ENCODE results near the gene GSE1.

GSE1 gene

DNA sequence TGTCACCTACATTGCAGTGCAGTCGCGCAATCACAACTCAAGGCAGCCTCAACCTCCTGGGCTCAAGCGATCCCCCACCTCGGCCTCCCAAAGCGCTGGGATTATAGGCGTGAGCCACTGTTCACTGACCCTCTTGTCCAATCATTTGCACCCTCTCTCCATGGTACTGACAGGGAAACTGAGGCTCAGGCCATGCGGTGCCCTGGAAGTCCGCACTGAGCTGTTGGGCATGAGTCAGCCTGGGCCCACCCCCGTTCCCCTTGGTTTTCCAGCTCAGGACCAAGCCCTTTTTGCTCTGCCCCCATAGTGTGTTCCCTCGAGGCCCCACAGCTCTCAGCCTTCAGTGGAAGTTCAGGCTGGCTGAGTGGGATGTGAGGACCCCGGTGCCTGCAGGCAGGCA is 10.1 kb downstream of the GSE1 start:
- POLR2A ChIA-PET: interaction anchor here (1.2 kb wide), 1 partner anchor 8 kb away, joined by 4 read pairs; no protein-coding TSS in a partner anchor
- DNase-seq: no peak
- CTCF ChIA-PET: interaction anchor here (0.7 to 1.5 kb wide), 6 partner anchors 7 to 207 kb away, joined by 3 to 6 read pairs (median 3); no protein-coding TSS in a partner anchor
- Histone ChIP-seq H3K4me3 (ENCODE audit: control insufficient read depth in 1 of 7, extremely low read depth in 1 of 7, insufficient read depth in 4 of 7, low read depth in 2 of 7, low read length in 6 of 7) (no peak overlapping the region), H3K4me1 (ENCODE audit: control extremely low read depth in 1 of 4, control insufficient read depth in 4 of 4, insufficient read depth in 4 of 4, low read length in 3 of 4) (peaks cover 0 to 71% (median 33%) of the 10 kb centered on the region in 4 experiments), H3K27ac (ENCODE audit: insufficient read depth in 1 of 2, low read depth in 1 of 2, low read length in 2 of 2, poor library complexity in 1 of 2, severe bottlenecking in 2 of 2) (no peak overlapping the region), H3K27me3 (replicated peaks in 2 of 5; ENCODE audit: control insufficient read depth in 4 of 5, insufficient read depth in 5 of 5, low read length in 4 of 5) (no peaks in the 10 kb centered on the region), H3K36me3 (ENCODE audit: control insufficient read depth in 4 of 4, insufficient read depth in 4 of 4, low read length in 3 of 4) (peaks cover 2 to 79% (median 43%) of the 10 kb centered on the region in 4 experiments), H3K9me3 (ENCODE audit: control extremely low read depth in 1 of 5, control insufficient read depth in 4 of 5, insufficient read depth in 2 of 5, low read depth in 1 of 5, low read length in 4 of 5) (no peaks in the 10 kb centered on the region)
- 96% methylated on average over 10 of the region's 11 CpGs for WGBS (ENCODE audit: insufficient coverage)

DNA sequence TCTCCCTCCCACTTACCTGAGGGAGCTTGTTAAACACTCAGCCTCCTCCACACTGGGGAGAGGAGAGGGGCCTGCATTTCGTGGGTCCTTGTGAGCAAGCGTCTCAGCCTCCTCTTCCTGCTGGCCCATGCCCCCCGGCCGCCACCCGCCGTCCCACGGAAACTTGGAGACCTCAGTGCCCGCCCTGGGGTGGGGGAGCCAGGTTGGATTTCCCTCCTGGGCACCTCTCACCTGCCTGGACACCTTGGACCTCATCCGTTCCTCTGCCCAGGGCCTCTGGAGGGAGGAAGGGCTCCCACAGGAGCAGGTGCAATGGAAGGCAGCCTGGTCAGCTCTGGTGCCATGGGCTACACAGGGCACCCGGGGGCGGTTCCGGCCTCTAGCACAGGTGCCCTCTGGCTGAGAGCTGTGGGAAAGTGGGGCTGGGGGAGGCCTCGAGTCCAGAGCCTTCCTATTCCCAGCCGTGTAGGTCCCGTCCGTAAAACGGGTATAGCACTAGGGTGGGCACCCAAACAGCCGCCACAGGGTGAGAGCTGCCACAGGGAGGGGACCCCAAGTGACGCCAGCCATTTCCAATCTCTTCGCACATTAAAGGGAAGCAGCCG is 11.0 kb downstream of the GSE1 start:
- POLR2A ChIA-PET: interaction anchor here (1.2 kb wide), 1 partner anchor 9 kb away, joined by 4 read pairs; no protein-coding TSS in a partner anchor
- CTCF ChIA-PET: interaction anchor here (0.7 to 1.5 kb wide), 6 partner anchors 8 to 208 kb away, joined by 3 to 6 read pairs (median 3); no protein-coding TSS in a partner anchor
- Histone ChIP-seq H3K4me3 (ENCODE audit: control insufficient read depth in 1 of 7, extremely low read depth in 1 of 7, insufficient read depth in 4 of 7, low read depth in 2 of 7, low read length in 6 of 7) (no peak overlapping the region), H3K4me1 (ENCODE audit: control extremely low read depth in 1 of 4, control insufficient read depth in 4 of 4, insufficient read depth in 4 of 4, low read length in 3 of 4) (peaks cover 0 to 64% (median 29%) of the 10 kb centered on the region in 4 experiments), H3K9me3 (ENCODE audit: control extremely low read depth in 1 of 5, control insufficient read depth in 4 of 5, insufficient read depth in 2 of 5, low read depth in 1 of 5, low read length in 4 of 5) (peaks cover 0 to 2% (median 0%) of the 10 kb centered on the region in 5 experiments), H3K27me3 (replicated peaks in 2 of 5; ENCODE audit: control insufficient read depth in 4 of 5, insufficient read depth in 5 of 5, low read length in 4 of 5) (no peaks in the 10 kb centered on the region), H3K27ac (ENCODE audit: insufficient read depth in 1 of 2, low read depth in 1 of 2, low read length in 2 of 2, poor library complexity in 1 of 2, severe bottlenecking in 2 of 2) (peak overlapping the region in 1 of 2 experiments; percentile 43), H3K36me3 (ENCODE audit: control insufficient read depth in 4 of 4, insufficient read depth in 4 of 4, low read length in 3 of 4) (peaks cover 2 to 80% (median 46%) of the 10 kb centered on the region in 4 experiments)
- WGBS (ENCODE audit: insufficient coverage): 91% methylated on average over 17 of the region's 21 CpGs
- no peak for DNase-seq

DNA sequence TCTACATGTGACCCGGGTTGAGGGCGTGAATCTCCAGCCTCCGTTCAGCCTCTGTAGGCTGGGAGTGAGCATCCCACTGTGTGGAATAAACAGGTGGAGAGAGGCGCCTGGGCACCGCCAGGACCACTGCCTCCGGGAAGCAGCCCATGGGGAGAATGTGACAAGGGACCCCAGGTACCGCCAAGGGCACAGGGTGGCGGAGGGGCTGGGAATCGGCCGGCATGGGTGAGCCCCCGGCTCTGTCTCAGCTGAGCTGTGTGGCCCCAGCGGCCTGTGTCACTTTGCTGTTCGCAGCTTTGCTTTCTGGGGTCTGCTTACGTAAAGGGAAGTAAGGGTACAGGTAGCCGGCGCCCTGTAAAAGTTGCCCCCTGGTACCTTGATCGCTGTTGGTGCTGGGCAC is 11.5 kb downstream of the GSE1 start:
- 95% methylated on average over 14 of the region's 17 CpGs for WGBS (ENCODE audit: insufficient coverage)
- ChIA-PET CTCF (interaction anchor here (1.1 to 1.5 kb wide), 3 partner anchors 9 to 209 kb away, joined by 3 to 6 read pairs (median 3); no protein-coding TSS in a partner anchor), POLR2A (no interaction called here)
- Histone ChIP-seq H3K27me3 (replicated peaks in 2 of 5; ENCODE audit: control insufficient read depth in 4 of 5, insufficient read depth in 5 of 5, low read length in 4 of 5) (no peaks in the 10 kb centered on the region), H3K9me3 (ENCODE audit: control extremely low read depth in 1 of 5, control insufficient read depth in 4 of 5, insufficient read depth in 2 of 5, low read depth in 1 of 5, low read length in 4 of 5) (peaks cover 0 to 7% (median 5%) of the 10 kb centered on the region in 5 experiments), H3K4me3 (ENCODE audit: control insufficient read depth in 1 of 7, extremely low read depth in 1 of 7, insufficient read depth in 4 of 7, low read depth in 2 of 7, low read length in 6 of 7) (no peak overlapping the region), H3K36me3 (ENCODE audit: control insufficient read depth in 4 of 4, insufficient read depth in 4 of 4, low read length in 3 of 4) (peaks cover 2 to 80% (median 50%) of the 10 kb centered on the region in 4 experiments), H3K27ac (ENCODE audit: insufficient read depth in 1 of 2, low read depth in 1 of 2, low read length in 2 of 2, poor library complexity in 1 of 2, severe bottlenecking in 2 of 2) (peak overlapping the region in 1 of 2 experiments; percentile 43), H3K4me1 (ENCODE audit: control extremely low read depth in 1 of 4, control insufficient read depth in 4 of 4, insufficient read depth in 4 of 4, low read length in 3 of 4) (peaks cover 0 to 58% (median 28%) of the 10 kb centered on the region in 4 experiments)
- no peak for DNase-seq

DNA sequence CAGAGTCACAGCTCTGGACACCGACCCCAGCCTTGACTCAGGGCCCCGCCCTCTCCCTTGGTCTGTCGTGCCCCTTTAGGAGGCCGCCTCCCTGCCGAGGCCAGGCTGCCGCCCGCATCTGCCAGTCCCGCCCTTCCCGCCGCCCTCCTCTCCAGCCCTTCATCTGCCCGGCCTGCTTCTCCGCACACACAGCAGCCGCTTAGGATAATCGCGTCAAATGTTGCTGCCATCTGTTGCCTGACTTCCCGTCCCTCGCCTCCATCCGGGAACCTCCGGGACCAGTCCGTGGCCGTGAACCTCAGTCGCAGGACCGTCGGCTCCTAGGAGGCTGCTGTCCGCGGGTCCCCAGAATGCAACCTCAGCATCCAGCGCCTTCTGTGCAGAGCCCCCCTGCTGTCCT is 11.9 kb downstream of the GSE1 start:
- no peak for DNase-seq
- Histone ChIP-seq H3K9me3 (ENCODE audit: control extremely low read depth in 1 of 5, control insufficient read depth in 4 of 5, insufficient read depth in 2 of 5, low read depth in 1 of 5, low read length in 4 of 5) (peaks cover 0 to 11% (median 9%) of the 10 kb centered on the region in 5 experiments), H3K4me1 (ENCODE audit: control extremely low read depth in 1 of 4, control insufficient read depth in 4 of 4, insufficient read depth in 4 of 4, low read length in 3 of 4) (peaks cover 0 to 57% (median 28%) of the 10 kb centered on the region in 4 experiments), H3K27ac (ENCODE audit: insufficient read depth in 1 of 2, low read depth in 1 of 2, low read length in 2 of 2, poor library complexity in 1 of 2, severe bottlenecking in 2 of 2) (no peak overlapping the region), H3K4me3 (ENCODE audit: control insufficient read depth in 1 of 7, extremely low read depth in 1 of 7, insufficient read depth in 4 of 7, low read depth in 2 of 7, low read length in 6 of 7) (no peak overlapping the region), H3K36me3 (ENCODE audit: control insufficient read depth in 4 of 4, insufficient read depth in 4 of 4, low read length in 3 of 4) (peaks cover 2 to 80% (median 54%) of the 10 kb centered on the region in 4 experiments), H3K27me3 (replicated peaks in 2 of 5; ENCODE audit: control insufficient read depth in 4 of 5, insufficient read depth in 5 of 5, low read length in 4 of 5) (no peaks in the 10 kb centered on the region)
- ChIA-PET POLR2A (no interaction called here), CTCF (interaction anchor here (1.4 kb wide), 1 partner anchor 98 kb away, joined by 3 read pairs; no protein-coding TSS in a partner anchor)
- WGBS (ENCODE audit: insufficient coverage): 93% methylated on average over 27 of the region's 27 CpGs

DNA sequence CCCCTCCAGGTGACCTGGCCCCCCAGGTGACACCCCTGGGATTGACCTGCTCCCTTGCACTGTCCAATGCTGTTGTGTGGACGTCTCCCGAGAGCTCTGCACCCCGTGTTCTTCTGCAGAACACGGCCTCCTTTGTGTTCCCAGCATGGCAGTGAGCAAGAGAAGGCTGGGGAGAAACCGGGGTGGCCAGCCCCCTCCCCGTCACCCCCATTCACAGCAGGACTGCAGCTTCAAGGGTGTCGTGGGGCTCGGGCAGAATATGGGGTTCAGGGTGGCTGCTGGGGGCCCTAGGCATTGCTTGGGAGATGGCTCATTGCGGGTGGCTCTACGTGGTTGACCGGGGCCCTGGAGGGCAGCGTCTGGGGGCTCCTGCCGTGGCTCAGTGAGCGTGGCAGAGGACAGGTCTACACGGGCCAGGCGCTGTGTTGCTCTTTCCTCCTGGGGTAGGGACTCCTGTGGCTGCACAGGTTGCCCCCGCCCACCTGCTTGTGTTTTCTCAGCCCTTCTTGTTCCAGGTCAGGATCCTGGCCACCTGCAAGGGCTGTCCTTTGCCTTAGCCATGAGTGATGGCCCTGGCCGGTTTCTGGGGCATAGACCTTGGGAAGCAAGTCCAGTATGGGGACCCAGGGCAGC is 12.5 kb downstream of the GSE1 start:
- peaks cover 0 to 58% (median 28%) of the 10 kb centered on the region in 4 experiments for H3K4me1 ChIP-seq (ENCODE audit: control extremely low read depth in 1 of 4, control insufficient read depth in 4 of 4, insufficient read depth in 4 of 4, low read length in 3 of 4)
- ChIA-PET POLR2A (no interaction called here), CTCF (interaction anchor here (1.4 to 7.3 kb wide), 2 partner anchors 8 to 97 kb away, joined by 3 to 65 read pairs; no protein-coding TSS in a partner anchor)
- no peak for DNase-seq
- peaks cover 2 to 80% (median 55%) of the 10 kb centered on the region in 4 experiments for H3K36me3 ChIP-seq (ENCODE audit: control insufficient read depth in 4 of 4, insufficient read depth in 4 of 4, low read length in 3 of 4)
- H3K27me3 ChIP-seq (replicated peaks in 2 of 5; ENCODE audit: control insufficient read depth in 4 of 5, insufficient read depth in 5 of 5, low read length in 4 of 5): no peaks in the 10 kb centered on the region
- H3K4me3 ChIP-seq (ENCODE audit: control insufficient read depth in 1 of 7, extremely low read depth in 1 of 7, insufficient read depth in 4 of 7, low read depth in 2 of 7, low read length in 6 of 7): no peak overlapping the region
- H3K9me3 ChIP-seq (ENCODE audit: control extremely low read depth in 1 of 5, control insufficient read depth in 4 of 5, insufficient read depth in 2 of 5, low read depth in 1 of 5, low read length in 4 of 5): peaks cover 0 to 12% (median 9%) of the 10 kb centered on the region in 5 experiments
- H3K27ac ChIP-seq (ENCODE audit: insufficient read depth in 1 of 2, low read depth in 1 of 2, low read length in 2 of 2, poor library complexity in 1 of 2, severe bottlenecking in 2 of 2): peak overlapping the region in 1 of 2 experiments; percentile 58
- 96% methylated on average over 17 of the region's 18 CpGs for WGBS (ENCODE audit: insufficient coverage)

DNA sequence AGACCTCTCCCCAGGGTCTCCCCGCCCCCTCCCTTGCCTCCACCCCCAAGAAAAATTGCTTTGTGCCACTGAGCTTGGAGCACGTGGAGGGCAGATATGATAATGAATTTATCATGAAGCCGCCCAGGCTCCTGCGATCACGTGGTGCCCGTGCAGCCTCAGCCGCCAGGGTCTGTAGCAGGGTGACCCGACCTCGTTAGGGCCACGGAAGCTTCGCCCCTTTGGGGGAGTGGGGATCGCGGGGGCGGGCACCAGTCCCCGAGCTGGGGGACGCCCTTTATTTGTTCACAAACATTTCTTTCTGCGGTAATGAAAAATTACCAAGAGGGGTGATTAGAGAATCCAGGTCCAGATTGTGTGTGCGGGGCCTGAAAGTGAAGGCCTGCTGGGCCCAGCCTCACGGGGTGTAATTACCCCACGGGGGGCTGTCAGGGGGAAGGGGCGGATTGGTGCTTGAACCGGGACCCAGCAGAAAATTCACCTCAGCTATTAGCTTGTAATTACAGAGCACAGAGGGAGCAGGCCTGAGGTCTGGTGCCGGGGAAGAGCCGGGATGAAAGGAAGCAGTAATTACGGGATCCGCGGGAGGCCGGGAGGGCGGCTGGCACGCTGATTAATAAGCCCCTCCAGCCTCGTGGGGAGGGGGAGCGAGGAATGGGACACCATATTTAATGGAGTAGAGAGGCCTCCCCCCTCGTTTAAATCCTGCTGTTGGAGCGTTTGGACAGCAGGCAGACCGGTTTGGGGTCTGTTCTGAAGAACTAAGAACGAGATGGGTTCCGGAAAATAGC is 13.3 kb downstream of the GSE1 start:
- H3K27ac ChIP-seq (ENCODE audit: insufficient read depth in 1 of 2, low read depth in 1 of 2, low read length in 2 of 2, poor library complexity in 1 of 2, severe bottlenecking in 2 of 2): peak overlapping the region in 1 of 2 experiments; percentile 58
- ChIA-PET CTCF (interaction anchor here (0.9 to 7.3 kb wide), 6 partner anchors 9 to 205 kb away, joined by 3 to 65 read pairs (median 4); partner anchors contain the start of gene GSE1), POLR2A (interaction anchor here (1.7 kb wide), 1 partner anchor 11 kb away, joined by 7 read pairs; no protein-coding TSS in a partner anchor)
- 69% methylated on average over 21 of the region's 37 CpGs for WGBS (ENCODE audit: insufficient coverage)
- peaks cover 2 to 79% (median 55%) of the 10 kb centered on the region in 4 experiments for H3K36me3 ChIP-seq (ENCODE audit: control insufficient read depth in 4 of 4, insufficient read depth in 4 of 4, low read length in 3 of 4)
- no peak for DNase-seq
- peaks cover 0 to 59% (median 29%) of the 10 kb centered on the region in 4 experiments for H3K4me1 ChIP-seq (ENCODE audit: control extremely low read depth in 1 of 4, control insufficient read depth in 4 of 4, insufficient read depth in 4 of 4, low read length in 3 of 4)
- H3K4me3 ChIP-seq (ENCODE audit: control insufficient read depth in 1 of 7, extremely low read depth in 1 of 7, insufficient read depth in 4 of 7, low read depth in 2 of 7, low read length in 6 of 7): peak overlapping the region in 2 of 7 experiments; percentile 19 to 28
- no peaks in the 10 kb centered on the region for H3K27me3 ChIP-seq (replicated peaks in 2 of 5; ENCODE audit: control insufficient read depth in 4 of 5, insufficient read depth in 5 of 5, low read length in 4 of 5)
- peaks cover 0 to 12% (median 9%) of the 10 kb centered on the region in 5 experiments for H3K9me3 ChIP-seq (ENCODE audit: control extremely low read depth in 1 of 5, control insufficient read depth in 4 of 5, insufficient read depth in 2 of 5, low read depth in 1 of 5, low read length in 4 of 5)

Measured in common myeloid progenitor, CD34-positive (primary cell).